Measurements from ENCODE around the gene PRAMEF11.
"Not testable (repeated sequence)": the region's sequence is repeated elsewhere in the genome, so short reads cannot be mapped to it uniquely, and the experiment has no call there.

- TF ChIP-seq, protein P1, sequence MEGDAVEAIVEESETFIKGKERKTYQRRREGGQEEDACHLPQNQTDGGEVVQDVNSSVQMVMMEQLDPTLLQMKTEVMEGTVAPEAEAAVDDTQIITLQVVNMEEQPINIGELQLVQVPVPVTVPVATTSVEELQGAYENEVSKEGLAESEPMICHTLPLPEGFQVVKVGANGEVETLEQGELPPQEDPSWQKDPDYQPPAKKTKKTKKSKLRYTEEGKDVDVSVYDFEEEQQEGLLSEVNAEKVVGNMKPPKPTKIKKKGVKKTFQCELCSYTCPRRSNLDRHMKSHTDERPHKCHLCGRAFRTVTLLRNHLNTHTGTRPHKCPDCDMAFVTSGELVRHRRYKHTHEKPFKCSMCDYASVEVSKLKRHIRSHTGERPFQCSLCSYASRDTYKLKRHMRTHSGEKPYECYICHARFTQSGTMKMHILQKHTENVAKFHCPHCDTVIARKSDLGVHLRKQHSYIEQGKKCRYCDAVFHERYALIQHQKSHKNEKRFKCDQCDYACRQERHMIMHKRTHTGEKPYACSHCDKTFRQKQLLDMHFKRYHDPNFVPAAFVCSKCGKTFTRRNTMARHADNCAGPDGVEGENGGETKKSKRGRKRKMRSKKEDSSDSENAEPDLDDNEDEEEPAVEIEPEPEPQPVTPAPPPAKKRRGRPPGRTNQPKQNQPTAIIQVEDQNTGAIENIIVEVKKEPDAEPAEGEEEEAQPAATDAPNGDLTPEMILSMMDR (IDR thresholded peaks at IDR 0.05; ENCODE audit: low read depth, low read length), result not testable (repeated sequence)
- not testable (repeated sequence) for TF ChIP-seq EZH2phosphoT487 (IDR thresholded peaks at IDR 0.05; ENCODE audit: low read depth)
Measured at GRCh38 chr1:12791097-12791496, 40.1 kb downstream of the PRAMEF11 start, which contains the start of gene PRAMEF1.
